ENCODE results near the gene ITPRIP. TPM values are rescaled to one million over a fixed set of nuclear protein-coding genes. Genes with fewer than 3 reads are reported as not detected.

Gene ITPRIP
- total RNA-seq, 1 donor from 2014 or later: 34.8 TPM

GRCh38 chr10:104273899-104274575 is 64.2 kb downstream of the ITPRIP start:
- Histone ChIP-seq H3K4me3 (ENCODE audit: low read depth, low read length) (no peak overlapping the region), H3K36me3 (ENCODE audit: control insufficient read depth, insufficient read depth, low read length) (no peaks in the 10 kb centered on the region), H3K27me3 (ENCODE audit: control insufficient read depth, insufficient read depth, low read length) (no peaks in the 10 kb centered on the region)
- no peak for DNase-seq (ENCODE audit: low read depth)
- no peak for TF ChIP-seq CTCF (IDR thresholded peaks at IDR 0.05; ENCODE audit: insufficient read depth, low read length, poor library complexity, severe bottlenecking)

DNA sequence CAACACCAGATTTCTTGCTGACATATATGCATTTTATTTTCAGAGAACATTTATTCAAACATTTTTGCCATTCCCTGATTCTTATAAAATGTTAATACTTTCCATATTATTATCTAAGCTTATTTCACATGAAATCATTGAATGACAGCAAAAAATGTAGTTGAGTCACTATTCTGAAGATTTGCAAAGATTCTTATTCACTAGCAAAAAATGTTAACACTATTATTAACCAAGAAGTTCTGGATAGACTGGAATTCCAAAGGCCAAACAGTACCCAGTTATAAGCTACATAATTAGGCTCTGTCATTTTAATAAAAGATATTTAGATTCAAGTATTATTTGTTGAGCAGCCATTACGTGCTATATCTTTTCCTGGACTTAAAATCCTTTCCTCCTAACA is 65.0 kb downstream of the ITPRIP start:
- DNase-seq (ENCODE audit: low read depth): no peak
- H3K4me3 ChIP-seq (ENCODE audit: low read depth, low read length): no peak overlapping the region
- H3K27me3 ChIP-seq (ENCODE audit: control insufficient read depth, insufficient read depth, low read length): no peaks in the 10 kb centered on the region
- no peaks in the 10 kb centered on the region for H3K36me3 ChIP-seq (ENCODE audit: control insufficient read depth, insufficient read depth, low read length)
- TF ChIP-seq CTCF (IDR thresholded peaks at IDR 0.05; ENCODE audit: insufficient read depth, low read length, poor library complexity, severe bottlenecking): no peak

DNA sequence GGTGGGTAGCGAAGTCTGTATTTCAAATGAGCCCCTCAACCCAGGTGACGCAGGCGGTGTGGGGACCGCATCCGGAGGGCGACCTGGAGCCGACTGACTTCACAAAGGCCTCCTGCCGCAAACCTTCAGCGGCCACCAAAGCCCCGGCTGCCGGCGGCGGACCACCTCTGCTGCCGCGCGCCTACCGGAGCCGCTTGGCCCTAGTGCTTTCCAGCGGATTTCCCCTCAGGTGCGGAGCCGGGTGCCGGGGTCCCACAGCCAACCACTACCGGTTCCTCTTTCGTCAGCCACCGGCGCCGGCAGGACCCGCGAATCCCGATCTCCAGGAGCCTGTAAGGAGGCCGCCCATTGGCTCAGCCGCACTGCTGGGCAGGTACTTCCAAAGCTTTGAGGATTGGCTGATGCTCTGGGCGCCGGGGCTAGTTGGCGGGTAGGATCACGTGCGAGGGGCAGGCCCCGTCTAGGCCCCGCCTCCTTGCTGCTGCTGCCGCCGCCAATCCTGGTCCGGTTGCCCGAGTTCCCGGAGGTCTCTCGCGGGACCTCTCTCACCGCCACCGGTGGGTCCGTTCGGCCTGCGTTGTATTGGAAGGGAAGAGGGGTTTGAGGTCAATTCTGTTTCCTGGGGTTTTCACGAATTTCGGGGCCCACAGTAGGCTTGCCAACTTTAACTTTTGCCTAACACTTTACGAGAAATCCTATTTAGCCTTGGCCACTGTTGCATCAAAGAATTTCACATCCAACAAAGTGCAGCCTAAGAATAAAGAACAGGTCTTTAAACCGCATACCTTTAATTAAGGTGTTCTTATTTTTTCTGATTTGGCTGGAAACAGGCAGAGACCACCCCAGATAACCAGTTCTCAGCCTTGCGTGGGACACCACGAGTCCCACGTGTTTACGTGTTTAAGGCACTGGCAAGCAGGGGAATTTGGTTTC is 69.3 kb downstream of the ITPRIP start, which contains the start of gene GSTO2:
GSTO2 (plus strand) TSS at position 472 of the 933 bp plus-strand sequence. CDS start 5,732 bp downstream, outside the sequence.
- H3K27me3 ChIP-seq (ENCODE audit: control insufficient read depth, insufficient read depth, low read length): no peaks in the 10 kb centered on the region
- peak within 1 kb of the TSS; percentile 58 for H3K4me3 ChIP-seq (ENCODE audit: low read depth, low read length)
- H3K36me3 ChIP-seq (ENCODE audit: control insufficient read depth, insufficient read depth, low read length): no peaks in the 10 kb centered on the region
- TF ChIP-seq CTCF (IDR thresholded peaks at IDR 0.05; ENCODE audit: insufficient read depth, low read length, poor library complexity, severe bottlenecking): no peak
- peak; percentile 97 for DNase-seq (ENCODE audit: low read depth)

DNA sequence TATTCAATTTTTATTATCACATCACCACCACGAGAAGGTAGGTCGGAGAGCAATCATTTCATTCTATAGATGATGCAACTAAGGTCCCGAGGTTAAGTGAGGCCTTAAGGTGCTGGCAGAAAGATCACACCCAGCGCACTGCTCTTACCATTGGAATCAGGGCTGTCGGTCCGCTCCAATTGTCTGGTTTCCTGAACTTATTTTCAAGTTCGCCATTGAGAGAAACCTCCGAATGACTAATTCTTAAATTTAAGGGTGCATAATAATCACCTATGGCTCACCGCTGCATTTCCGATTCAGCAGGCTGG is 69.9 kb downstream of the ITPRIP start:
- no peak for TF ChIP-seq CTCF (IDR thresholded peaks at IDR 0.05; ENCODE audit: insufficient read depth, low read length, poor library complexity, severe bottlenecking)
- no peaks in the 10 kb centered on the region for H3K27me3 ChIP-seq (ENCODE audit: control insufficient read depth, insufficient read depth, low read length)
- DNase-seq (ENCODE audit: low read depth): no peak
- H3K36me3 ChIP-seq (ENCODE audit: control insufficient read depth, insufficient read depth, low read length): no peaks in the 10 kb centered on the region
- H3K4me3 ChIP-seq (ENCODE audit: low read depth, low read length): peak overlapping the region; percentile 58

GRCh38 chr10:104267721-104268404 is 70.4 kb downstream of the ITPRIP start:
- no peak for TF ChIP-seq CTCF (IDR thresholded peaks at IDR 0.05; ENCODE audit: insufficient read depth, low read length, poor library complexity, severe bottlenecking)
- Histone ChIP-seq H3K36me3 (ENCODE audit: control insufficient read depth, insufficient read depth, low read length) (no peaks in the 10 kb centered on the region), H3K27me3 (ENCODE audit: control insufficient read depth, insufficient read depth, low read length) (no peaks in the 10 kb centered on the region), H3K4me3 (ENCODE audit: low read depth, low read length) (peak overlapping the region; percentile 58)
- DNase-seq (ENCODE audit: low read depth): no peak

All from kidney epithelial cell (primary cell).